Stimulated activated naive CD8-positive, alpha-beta T cell treated with anti-CD3 and anti-CD28 coated beads, Interleukin-15, Interleukin-2, amounts not matched to agents 100 U/mL and 50 U/mL, for 24 hours (primary cell): ENCODE data around the gene LHFPL2.

Source experiments
- ATAC-seq: fragments of 150-1000 bp; cut with Tn5 transposase; one replicate; pipeline ENCODE4 v1.10.0; 2021
- DNase-seq: peaks from one replicate; pipeline ENCODE4 v3.0.0; 2021

Gene LHFPL2

DNA sequence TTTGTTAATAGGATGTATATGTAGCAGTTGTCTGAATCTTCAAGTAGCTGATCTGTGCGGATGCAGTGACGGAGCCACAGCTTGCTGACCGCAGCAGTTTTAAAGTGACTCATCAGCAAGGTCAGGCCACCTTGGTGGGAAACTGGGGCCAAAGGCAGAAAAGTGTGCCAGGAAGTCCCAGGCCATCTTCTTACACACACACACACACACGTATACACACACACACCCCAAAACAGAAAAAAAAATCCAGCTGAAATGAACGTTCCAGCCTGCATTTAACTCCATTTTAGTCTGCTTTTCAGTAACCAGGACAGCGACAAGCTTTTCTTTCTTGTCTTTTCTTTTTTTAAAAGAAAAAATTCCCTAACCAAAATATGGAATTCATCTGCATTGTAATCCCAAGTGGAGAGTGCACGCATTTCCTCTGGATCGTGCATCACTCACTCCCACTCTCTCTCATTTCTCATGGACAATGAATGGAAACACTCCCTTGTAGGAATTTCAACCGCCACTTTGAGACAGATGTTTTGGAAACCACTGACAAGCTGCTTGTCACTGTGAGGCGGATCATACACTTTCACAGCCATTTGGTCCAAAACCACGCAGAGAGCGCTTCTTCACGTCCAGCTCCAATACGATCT is 103.9 kb downstream of the LHFPL2 start:
- DNase-seq (no peak), ATAC-seq (no peak)

DNA sequence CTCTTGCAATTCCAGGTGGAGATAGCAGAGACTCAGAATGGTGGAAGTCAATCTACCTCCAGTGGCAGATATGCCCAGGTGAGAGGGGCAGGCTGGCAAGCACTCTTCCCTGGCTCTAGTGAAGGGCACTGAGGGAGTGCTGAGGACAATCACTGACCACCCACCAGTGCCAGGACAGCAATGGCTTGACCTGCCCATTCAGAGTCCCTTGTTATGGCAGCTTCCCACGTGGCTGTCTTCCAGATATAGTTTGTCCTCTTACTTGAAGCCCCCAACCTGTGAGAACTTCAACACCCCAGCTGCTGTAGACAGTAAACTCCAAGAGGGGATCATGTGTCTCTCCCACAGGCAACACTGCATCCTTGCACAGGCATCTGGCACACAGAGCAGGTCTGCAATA is 104.7 kb downstream of the LHFPL2 start:
- DNase-seq, result no peak
- ATAC-seq, result no peak

DNA sequence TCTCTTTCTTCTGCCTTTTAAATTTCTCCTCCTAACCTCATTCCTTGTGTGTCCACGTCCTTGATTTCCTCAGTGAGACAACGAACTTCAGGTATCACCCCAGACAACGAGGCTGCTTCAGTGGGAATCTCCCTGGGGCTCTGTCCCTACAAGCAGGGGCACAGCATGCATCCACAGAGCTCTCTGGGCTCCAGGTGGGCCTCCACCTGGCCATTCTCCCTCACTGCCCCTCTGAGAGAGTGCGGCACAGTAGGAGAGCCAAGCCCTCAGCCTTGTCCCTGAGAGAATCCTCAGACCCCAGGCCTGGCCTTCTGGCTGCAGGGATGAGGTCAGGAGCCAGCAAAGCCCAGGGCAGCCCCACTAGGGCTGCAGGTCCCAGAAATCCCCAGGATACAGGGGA is 105.3 kb downstream of the LHFPL2 start:
- ATAC-seq, result no peak
- DNase-seq, result no peak

DNA sequence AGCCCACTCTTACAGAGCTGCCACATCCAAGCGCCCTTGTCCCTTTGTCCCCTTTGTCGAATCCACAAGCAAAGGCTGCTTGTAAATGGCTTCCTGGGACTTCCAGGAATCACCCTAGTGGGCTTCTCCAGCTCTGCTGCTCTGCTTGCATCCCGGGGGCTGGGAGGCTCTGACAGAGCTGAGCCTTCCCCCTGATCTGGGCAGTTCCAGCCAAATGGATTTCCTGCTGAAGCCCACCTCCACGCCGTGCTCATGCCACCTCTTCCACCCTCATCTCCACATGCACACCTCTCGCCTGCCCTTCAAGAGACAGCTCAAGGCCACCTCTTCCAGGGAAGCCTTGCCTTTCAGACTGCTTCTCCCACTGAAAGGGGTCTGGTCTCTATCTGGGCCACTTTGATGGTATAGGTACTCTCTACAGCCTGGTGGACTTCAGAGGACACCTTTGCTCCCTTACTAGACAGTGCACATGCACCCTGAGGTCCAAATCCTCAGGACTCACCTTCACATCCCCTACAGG is 106.2 kb downstream of the LHFPL2 start:
- ATAC-seq (no peak), DNase-seq (no peak)

DNA sequence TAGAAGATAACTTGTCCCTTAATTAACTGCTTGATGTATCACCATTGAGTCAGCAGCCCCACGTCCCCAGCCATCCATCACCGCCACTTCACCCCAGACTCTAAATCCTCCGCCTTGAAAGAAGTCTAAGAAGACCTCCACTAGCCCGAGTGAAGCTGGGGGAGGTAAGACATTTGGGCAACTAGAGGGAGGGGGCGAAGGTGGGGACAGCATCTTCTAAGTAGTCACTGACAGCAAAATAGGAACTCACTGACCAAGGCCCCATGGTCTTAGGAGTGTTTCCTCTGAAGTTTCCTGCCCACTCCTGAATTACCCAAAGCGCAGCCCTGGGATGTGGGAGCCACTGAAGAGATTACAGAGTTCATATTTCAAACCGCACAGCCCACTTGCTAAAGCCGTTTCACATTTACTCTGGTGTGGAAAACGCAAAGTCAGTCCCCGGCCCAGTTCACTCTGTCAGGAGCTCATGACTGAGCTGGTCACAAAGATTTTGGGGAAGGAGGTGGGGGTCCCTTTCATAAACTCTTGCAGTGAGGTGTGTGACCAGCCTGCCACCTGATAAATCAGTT is 107.4 kb downstream of the LHFPL2 start:
- ATAC-seq (no peak), DNase-seq (no peak)

DNA sequence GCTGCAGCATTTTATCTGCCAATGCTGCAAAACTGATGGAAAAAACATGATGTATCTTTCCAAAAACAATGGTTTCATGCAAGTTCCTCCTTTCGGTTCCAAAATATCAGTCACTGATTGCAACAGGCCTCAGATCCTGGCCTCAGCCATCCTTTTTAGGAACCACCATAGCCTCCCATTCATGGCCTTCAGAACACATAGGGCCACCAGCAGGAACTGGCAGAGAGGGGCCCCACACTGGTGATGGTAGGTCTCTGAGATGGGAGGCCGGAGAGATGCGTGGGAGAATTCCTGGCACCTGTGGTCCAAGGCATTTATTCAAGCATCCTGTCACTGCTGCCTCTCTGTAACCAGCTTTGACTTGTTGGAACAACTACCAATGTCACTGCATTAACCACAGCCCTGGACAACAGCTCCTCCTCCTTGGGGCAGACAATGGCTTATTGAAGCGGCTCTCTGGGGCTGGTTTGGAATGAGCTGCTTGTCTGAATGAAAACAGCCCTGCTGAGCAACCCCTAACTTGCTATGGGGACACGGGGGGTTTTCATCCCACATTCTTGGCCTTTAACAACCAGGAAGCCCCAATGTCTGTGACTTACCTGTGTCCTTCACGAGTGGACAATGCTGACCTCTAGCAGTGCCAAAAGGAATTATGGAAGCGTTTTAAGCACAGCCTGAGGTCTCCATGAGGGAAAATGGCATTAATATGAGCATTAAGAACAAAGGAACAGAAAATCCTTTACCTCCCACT is 108.1 kb downstream of the LHFPL2 start:
- DNase-seq, result no peak
- ATAC-seq, result no peak

DNA sequence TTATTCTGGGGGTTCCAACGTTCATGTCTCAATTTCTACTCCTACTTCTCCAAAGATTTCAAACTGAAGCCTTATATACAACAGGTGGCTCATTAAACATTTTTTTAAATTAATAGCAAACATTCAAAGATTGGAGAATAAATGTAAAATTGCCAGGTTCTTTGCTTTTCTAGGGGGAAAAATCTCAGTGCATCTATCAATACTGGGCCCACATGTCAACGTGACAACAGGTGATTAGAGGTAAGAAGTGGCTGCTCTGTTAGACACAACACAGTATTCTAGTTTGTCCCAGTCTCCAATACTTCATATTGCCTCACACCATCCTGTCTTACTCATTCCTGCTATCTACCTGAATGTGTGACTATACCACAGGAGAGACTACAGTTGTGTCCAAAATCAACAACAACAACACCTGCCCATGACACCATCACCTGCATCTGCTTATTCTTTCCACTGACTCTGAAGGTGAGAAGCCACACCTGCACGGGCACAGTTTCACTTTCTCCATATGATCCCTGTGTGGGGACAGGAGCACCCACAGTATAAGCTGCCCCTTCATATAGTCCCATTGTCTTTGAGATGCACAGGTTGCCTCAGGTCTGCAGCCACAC is 110.2 kb downstream of the LHFPL2 start:
- DNase-seq (no peak), ATAC-seq (no peak)

DNA sequence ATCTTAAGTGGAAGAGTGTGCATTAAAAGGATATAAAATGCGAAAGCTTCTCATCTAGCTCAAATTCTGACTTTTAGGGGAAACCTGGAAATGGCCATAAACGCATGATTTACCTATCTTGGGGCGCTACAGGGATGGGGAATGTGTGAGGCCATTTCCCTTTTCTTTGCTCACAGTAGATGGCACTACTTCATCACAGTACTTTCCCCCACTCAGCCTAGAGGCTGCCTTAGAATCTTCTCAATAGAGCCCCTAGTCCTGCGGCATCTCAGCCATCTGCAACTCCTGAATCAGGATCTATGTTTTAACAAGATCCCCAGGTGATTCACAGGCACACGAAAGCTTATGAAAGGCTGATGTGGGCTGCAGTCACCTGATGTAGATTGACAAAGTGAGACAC is 110.8 kb downstream of the LHFPL2 start:
- no peak for ATAC-seq

DNA sequence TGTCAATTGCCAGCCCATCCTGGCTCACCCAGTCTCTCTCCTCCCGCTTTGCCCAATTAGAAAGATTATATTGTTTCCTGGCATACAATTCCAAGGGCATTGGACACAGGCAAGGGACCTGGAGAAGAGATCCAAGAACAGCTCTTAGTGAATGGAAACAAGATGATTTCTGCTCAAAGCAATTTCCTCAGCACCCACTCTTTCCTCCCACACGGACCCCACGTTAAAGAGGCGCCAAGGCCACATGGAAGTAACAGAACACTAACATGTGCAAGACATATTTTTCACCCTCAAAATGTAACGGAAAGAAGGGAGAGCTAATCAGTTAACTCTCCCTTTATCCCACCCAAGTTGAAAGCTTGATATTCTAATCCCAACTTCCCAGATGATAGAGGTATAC is 111.2 kb downstream of the LHFPL2 start:
- no peak for ATAC-seq

More for the DNA sequence above, 110.8 kb downstream of the LHFPL2 start:
- DNase-seq, result no peak

DNA sequence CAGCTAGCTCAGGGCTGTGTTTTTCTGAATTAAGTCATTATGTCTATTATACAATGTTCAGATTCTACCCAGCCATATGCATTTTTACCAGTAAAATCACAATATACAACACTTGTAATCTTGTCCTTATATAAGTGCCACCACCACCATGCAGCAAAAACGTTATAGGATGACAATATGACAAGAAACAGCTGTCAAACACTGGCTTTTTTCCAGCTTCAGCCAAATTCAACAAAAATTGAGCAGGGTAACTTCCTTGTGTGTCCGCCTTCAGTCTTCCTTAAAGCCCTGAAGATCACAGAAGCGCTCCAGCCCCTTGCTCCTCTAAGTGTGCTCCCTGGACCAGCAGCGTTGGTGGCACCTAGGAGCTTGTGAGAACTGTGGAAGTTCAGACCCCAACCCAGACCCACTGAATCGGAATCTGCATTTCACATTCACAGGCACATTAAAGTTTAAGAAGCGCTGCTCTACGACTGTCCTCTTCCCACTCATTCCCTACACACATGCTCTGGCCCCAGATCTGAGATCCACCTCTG is 111.8 kb downstream of the LHFPL2 start:
- no peak for DNase-seq

More for the DNA sequence above, 111.2 kb downstream of the LHFPL2 start:
- no peak for DNase-seq

DNA sequence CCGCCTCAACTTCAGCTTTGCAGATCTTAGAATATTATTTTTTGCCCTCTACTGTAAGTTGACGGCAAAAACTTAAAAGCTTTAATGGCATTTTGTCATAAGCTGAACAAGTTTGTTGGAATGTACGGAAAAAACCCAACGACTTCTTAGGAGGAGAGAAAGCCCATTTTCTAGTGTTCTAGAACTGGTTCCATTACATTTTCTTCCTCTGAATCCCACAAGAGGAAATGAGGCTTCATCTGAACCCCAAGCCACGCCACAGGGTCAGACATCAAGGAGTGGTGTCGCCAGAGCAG is 113.7 kb downstream of the LHFPL2 start:
- ATAC-seq (no peak), DNase-seq (no peak)

More for the DNA sequence above, 111.8 kb downstream of the LHFPL2 start:
- ATAC-seq, result no peak

DNA sequence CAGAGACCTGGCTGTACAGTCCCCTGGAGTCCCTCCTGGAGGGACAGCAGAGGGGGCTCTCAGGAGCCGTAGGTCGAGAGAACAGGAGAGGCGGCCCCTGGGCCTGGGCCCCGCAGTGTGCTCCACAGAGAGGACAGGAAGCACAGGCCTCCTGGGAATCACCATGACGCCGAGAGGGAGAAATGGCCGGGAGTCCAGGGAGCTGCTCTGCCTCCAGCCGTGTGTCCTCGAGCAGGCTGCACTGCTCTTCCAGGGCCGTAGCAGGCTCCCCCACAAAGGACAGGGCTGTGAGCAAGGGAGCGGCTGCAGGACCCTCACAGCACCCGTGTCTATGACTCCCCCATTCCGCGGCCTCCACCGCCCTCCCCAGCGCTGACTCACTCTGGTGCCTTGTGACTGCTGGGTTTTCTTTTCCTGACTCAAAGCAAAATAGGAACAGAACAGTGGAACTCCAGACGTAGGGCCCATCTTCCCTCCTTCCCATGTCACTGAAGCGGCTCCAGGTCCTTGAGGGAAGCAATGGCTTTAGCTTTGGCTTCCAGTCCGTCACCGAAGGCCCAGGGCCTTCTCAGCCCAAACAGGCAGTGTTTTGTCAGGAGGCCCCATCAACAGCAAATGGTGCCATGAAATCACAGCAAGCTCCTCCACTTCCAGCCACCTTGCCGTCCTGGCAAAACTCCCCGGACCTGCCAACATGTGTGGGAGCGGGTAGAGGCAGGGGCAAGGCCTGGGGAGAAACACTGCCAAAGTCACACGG is 114.2 kb downstream of the LHFPL2 start:
- no peak for ATAC-seq
- DNase-seq, result no peak

DNA sequence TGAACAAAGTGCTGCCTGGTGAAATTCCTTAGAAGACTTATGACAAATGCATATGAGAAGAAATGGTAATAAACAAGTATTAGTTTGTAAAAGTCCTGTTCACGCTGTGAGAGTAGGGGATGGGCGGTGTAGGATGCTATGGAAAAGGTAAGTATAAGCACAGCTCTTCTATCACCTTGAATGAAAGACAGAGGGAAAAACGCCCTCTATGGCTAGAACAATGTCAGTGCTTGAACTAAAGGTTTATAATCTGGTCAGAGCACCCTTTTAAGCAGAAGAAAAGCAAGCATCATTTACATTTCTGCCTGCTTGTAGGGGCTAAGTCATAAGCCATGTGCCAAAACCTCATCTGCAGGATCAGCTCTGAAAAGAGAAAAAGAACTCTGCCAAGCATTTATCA is 115.2 kb downstream of the LHFPL2 start:
- ATAC-seq, result no peak
- DNase-seq, result no peak

DNA sequence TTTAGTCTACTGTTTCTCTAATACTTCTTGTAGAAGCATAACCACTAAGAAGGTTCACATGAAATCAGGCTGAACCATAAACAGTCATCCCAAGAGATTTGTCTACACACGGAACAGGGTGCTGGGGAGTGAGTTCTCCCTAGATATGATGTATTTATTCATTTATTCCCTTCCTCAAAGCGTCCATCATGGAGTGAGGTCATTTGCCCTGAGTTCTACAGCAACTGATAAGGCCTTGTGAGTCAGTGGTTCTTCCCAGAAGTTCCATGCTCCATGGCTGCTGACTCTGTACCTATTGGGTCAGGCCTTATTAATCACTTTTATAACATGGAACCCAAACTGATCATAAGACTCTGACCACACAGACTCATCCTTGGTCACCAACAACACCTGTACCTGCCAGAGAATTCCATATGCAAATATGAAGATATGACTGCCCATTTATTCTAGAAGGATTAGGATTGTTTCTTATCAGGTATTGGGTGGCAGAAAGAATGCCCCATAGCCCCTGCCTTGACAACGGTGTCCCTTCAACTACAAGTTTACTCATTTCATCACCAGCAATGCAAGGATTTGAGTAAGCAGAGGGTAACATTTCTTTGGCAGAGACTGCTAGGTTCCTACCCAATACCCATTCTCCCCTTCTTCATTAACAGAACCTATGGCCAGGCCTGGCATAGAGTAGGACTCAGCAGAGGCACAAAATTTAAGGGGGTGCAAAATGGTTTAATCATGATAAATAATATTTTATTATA is 118.1 kb downstream of the LHFPL2 start:
- ATAC-seq (no peak), DNase-seq (no peak)

DNA sequence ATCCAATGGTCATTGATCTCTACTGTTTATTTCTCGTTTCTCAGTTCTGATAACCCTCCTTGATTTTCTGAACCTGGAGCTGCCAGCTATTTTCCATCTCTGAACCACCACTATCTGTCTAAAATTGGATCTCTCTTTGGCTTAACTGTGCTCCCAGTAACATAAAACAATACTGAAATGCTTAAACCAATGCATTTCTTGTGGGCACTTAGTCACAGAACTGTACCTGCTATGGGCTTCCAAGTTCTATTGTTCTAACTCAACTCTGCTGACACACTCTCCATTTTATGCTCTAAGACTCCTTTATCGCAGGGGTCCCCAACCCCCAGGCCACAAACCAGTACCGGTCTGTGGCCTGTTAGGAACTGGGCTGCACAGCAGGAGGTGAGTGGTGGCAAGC is 120.6 kb downstream of the LHFPL2 start:
- no peak for DNase-seq
- no peak for ATAC-seq

DNA sequence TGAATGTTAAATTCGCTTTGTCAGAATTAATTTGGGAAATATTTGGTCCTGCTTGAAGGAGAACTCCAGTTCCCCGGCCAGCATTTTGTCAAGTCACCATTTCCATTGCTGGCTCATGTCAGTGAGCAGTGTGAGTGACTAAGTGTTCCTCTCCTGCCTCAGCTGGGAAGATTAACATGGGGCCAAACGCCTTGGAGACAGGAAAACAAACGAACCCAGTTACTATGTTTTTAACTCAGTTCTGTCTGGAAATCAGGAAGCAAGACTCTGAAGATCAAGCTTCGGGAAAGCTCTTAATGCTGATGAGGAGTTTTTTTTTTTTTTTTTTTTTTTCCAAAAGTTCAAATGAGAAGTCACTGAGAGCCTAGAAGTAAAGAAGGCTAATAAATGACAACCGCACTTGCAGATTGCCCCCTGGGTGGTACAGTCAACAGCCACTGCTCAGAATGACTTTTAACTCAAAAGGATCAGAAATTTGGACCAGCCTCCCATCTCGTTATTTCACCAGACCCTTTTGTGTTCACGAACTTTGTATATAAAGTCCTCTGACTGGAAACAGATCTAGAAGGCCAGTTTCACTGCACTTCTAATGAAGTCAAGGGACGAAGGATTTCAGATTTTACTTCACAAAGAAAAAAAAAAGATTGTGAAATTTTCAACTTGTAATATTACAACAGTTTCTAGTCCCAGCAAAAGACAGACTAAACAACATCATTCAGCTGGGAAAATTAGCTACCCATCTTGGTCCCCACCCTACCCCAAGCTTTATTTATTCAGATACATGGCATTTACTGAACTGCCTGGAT is 121.3 kb downstream of the LHFPL2 start:
- DNase-seq (no peak), ATAC-seq (no peak)

DNA sequence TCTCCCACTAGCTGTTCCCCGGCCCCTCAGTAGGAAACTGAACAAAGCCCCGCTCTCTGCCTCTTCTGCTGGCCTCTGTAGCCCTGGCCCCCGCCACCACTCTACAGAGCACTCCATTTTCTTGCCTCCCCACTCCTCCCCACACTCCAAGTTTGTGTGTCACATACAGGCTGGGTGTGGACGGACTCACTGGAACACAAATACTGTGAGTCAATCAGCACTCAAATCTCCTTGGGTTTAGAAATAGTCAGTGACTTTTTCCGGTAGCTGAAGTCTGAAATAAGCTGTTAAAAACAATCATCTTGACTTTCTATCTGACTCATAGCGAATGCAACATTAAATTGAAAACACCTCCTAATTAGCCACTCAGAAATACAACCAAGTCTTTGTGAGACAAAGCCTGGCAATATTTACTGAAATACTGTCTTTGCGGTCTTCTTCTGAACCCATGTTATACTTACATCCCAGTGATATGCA is 122.5 kb downstream of the LHFPL2 start:
- DNase-seq, result no peak

DNA sequence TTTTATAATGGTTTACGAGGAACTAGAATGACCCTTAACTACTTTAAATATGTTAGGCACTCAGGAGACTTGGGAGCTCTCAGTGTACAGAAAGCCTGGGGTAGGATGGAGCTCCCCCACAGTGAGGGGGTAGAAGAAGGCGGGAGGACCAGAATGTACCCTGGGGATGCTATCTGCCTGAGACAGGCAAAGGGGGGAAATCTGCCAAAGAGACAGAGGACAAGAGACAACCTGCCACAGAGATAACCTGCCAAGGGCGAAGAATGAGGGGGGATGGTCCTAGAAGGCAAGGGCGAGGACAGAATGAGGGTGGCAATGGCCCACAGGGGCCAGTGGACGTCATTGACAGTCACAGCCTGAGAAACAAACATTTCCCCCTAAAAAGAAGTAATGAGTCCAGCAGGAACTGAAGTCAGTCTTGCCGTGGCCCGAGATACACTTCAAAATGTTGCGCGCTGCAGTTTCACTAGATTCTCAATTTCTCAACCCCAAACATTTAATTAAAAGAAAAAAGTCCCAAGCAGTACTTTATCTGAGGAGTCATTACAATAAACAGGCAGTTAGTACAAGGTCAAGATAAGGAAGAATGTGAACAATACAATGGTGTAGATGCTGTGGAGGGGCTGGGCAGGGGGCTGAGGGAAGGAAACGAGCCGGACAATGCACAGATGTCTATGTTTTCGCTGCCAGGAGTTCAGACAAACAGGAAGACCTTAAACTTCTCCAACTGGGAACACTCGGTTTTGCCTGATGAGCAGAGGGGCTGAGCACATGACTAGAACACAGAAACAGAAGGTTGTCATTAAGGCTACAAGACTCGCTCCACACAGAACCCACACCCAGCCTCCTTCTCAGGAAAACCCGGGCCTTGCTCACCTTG is 125.0 kb downstream of the LHFPL2 start:
- ATAC-seq (no peak), DNase-seq (no peak)

More for the DNA sequence above, 122.5 kb downstream of the LHFPL2 start:
- ATAC-seq, result no peak
